Ramos (cell line): ENCODE results near the gene SLC43A3.

Experiments used
- in situ Hi-C: fragments of 300-500 bp; cut with MboI; formaldehyde crosslinking; loops from one replicate; pipeline ENCODE4 v1.14.3; 2022; ENCODE audit warnings: low sequenced_read_pairs; ENCODE audit not compliant: unreplicated experiment

The SLC43A3 gene

DNA sequence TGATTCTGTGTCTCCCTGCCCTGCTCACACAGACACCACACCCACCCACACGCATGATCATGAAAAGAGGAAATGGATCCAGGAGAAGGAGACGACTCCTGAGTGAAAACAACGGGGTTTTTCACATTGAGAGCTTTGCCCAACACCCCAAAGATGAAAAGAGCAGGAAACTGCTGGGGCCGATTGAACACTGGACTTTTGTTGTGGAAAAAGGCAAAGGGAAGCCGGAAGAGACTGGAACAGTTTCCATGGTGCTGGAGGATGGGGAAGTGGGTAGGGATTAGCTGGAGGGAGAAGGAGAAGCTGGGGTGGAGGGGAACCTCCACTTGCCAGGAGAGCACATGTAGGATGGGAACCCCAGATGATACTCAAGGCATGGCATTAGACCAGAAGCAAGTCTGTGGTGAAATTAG lies 5.2 kb upstream of the SLC43A3 start:
- in situ Hi-C loops: no loop called here

DNA sequence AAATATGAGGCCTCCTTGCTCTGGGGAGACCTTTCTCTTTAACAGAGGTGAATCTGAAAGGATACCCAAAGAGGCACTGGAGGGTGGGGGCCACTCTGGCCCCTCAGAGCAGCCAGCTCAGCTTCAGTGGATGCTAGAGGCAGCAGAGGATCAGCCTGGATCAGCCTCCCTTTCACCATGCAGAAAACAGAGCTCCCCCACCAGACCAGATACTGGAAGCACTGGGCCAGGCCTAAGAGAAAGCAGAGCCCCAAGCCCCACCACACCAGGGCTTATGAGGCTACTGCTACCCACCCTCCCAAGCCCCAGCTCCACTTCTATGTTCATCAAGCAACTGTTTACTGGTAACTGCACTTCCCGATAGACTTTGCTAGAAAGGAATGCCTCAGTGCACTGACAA lies 4.0 kb upstream of the SLC43A3 start:
- in situ Hi-C loops: no loop called here

DNA sequence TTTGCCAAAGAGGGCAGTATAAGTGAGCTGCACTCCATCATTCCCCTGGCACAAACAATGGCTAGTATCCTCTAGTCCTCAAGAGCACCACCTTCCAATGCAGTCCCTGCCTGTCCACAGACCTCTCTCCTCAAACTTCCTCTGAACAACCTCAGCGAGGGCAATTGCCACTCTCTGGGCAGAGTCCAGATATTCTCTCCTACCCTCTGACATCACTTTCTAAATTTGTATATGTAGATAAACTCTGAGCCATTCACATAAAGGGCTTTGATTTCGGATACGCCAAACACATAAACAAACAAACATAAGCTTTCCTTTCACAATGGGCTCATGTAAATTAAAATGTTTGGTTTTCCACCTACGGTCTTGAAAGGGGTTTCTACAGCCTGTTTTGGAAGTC lies 3.0 kb upstream of the SLC43A3 start:
- in situ Hi-C loops: no loop called here

DNA sequence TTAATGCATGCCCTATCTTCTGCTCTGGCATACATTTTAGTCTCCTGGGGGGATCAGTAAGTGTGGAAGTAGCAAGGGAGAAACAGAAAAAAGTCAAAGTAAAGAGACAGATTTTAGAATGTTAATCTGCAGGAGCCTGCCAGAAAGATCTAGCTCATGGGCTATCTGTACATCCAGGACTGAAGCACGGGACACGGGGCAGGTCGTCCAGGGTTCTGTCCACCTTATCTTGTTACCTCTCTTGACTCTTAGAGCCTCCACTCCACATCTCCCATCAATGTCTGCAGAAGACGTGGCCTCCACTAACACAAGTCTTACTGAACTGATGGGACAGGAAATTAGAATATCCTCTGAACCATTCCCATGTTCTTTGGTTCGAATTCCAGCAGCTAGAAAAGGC lies 1.7 kb upstream of the SLC43A3 start:
- in situ Hi-C loops: no loop called here

DNA sequence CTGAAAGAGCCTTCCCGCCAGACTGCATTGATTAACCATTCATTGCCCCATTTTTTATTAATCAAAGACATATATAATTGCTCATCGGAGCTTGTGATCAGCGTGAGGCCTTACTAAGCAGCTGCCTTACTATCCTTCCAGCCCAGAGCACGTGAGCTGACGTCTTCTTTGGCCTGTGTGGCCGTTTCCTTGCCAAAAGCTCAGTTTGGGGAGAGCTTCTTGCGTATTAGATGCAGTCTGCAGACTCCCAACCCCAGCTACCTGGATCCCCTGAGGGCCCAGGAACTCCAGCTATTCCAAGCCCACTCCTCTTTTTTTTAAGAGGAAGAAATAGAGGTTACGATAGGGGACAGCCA lies 784 bp upstream of the SLC43A3 start:
- in situ Hi-C loops: no loop called here

DNA sequence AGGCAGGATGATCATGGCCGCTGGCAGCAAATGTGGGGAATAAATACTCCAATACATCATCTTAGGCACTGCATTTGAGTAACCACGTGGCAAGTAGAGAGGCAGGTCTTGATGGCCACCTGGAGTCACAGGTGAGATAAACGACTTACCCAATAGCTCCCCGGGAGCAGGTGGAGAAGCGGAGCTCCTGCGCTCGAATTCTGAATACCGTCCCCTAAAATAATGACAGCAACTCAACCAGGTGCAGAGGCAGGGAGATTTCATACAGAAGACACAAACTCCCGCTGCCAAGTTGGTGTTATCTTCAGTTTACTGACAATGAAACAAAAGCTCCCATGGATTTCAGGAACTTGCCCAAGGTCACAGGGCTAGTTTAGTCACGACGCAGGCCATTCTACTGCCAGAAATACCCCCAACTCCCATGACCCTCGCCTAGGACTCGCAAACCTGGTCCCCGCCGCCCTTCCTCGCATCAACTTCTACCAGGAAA lies 437 bp downstream of the SLC43A3 start:
- in situ Hi-C loops: no loop called here

DNA sequence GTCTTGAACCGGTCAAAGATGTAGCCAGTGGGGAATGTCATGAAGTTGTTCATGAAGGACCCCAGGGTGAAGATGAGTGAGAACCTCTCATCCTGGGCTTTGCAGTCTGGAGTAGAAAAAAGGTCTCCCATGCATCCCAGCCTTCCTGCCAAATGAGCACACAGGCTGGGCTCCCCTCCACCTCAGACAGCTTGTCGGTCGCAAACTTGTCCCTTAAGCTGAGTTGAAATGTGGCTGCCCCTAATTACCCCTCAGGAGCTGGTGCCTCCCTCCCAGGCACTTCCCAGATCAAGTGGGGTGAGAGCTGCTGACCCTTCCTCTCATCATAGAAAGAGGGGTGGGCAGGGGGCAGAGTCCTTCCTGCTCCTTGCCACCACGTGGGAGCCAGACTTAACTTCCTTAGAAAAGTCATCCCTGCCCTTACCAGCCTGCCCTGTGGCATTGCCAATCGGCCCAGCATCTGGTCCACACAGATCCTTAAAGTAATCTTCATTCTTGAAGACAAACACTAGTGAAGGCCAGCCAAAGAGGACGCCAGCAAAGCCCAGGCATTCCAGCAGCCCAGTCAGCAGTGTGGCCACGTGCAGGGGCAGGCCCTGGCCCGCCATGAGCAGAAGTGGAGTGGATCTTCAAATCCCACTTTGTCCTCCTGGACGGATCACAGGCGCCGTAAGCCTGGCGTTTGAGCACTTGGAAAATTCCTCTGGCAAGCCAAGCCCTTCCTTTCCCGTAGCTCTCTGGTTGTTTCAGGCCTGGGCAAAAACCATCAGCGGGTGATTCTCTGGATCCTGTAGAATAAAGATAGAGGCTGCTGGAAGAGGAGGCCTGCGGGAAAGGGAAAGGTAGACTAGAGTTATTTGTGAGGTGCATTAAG lies 1.1 kb downstream of the SLC43A3 start:
- in situ Hi-C loops: no loop called here

DNA sequence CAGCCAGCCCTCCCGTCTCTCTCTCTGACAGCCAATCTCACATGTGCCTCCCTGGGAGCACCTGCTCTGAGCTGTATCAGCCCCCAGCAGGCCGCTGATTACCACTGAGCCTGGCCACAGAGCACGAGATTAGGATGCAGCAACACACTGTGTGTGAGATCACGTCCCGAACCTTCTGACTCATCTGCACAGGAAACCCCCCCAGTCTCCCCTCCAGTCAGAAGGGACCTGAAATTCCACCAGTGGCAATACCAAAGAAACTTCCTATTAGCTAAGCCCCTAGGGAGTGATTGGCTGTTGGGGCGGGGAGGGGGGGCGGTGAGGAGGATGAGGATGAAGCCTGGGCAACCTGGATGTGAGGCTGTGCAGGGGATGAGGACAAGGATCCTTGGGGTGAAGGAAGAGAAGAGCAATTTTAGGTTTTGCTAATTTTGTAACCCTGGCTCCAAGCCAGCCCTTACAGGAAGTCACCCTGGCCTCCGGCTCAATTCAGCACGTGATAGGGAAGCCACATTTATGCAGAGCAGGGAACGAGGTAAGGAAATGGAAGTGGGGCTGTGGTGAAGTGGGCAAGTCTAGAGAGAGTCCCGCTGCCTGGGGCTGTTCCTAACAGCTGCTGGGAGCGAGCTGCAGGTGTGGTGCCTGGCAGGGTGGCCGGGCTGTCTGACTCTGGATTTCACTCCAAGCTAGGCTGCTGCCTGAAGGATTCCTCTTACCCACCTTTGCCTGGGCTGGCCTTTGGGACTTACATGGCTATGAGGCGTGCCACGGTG lies 1.9 kb downstream of the SLC43A3 start:
- in situ Hi-C loops: no loop called here

DNA sequence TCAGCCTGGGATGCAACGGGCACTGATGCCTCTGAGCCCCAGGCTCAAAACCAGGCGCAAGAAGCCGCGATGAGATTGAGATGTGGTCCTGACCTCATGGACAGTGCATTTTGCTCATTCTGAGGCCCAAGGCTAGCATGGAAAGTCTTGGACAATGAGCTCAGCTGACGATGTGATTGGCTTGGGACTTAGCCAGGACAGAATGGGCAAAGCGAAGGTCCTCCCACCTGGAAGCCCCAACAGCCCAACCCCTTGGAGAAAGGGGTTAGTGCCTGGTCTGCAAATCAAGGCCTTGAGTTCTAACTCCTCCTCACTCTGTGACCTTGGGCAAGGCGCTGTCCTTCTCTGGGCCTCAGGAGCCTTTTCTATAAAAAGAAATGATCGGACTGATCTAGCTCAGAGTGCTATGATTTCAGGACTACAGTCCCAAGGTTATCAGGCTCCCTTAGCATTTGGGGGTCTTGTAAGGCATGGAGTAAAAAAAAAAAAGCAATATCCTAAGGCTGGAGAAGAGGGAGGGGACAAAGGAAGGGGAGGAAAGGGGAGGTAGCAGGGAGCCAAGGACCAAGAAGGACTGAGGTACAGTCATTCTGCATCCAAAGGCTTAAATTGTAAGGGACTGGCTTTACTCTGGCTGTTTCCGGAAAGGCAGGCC lies 2.7 kb downstream of the SLC43A3 start:
- in situ Hi-C loops: no loop called here

DNA sequence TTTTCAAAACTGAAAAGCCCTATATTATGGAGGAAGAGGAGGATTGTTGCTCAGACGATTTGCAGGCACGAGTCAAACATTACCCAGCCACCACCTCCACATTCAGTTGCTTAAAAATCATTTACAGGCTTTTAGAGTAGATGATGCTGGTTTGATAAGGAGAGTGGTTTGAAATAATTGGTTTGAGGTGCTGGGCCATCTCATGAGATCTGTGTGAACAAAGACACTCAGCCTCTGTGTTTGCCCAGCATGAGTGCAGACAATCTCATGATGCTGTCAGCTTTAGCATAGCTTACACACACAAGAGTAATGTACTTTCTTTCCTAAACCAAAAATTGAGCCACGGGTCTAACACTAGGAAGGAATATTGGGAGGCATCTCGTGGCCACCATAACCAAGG lies 4.3 kb downstream of the SLC43A3 start:
- in situ Hi-C loops: no loop called here

DNA sequence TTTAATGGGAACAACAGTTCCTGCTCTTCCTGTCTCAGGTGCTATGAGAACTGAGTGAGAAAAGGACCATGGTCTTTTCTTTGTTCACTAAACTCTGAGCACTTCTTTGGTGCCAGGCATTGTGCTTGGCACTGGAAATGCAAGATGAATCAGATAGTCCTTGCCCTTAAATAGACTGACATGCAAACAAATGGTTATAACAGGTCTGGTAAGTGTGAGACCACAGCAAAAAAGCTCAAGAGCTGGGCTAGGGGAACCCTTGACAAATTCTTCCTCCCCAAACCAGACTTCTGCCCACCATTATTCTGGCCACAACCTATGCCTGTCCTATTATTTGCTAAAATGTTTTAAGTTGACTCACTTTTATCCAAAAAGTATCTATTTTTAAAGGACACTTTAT lies 5.1 kb downstream of the SLC43A3 start:
- in situ Hi-C loops: no loop called here

DNA sequence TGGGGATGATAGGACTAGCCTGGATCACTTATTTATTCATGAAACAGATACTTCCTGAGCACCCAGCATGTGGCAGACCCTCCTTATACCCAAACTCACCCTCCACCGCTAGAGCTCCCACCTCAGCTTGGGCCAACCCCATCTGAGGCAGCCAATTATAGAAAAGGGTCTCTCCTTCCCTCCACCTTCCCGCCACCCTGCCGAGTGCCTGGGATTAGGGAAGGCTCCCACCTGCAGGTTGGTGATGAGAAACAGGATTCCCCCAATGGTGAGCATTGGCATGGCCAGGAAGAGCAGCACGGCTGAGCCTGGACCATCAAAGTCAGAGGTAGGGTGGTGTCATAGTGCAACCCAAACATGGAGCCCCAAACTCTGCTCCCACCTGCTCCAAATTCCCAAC lies 5.9 kb downstream of the SLC43A3 start:
- in situ Hi-C loops: no loop called here

DNA sequence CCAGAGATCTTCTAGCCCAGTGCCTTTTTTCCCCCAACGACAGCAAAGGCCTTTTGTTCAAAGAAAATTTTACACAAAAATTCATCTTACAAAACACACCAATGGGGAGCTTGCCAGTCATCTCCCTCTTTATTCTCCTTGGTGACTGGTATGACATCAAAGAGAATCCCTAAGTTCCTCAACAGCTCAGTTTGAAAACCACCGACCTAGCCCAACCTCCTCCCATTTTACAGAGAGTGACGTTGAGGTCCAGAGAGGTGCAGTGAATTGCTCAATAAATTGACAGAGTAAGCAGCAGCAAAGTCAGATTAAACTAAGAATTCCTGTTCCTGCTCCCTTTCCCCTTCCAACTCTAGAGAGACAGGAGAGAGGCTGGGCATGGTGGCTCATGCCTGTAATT lies 7.8 kb downstream of the SLC43A3 start:
- in situ Hi-C loops: no loop called here

DNA sequence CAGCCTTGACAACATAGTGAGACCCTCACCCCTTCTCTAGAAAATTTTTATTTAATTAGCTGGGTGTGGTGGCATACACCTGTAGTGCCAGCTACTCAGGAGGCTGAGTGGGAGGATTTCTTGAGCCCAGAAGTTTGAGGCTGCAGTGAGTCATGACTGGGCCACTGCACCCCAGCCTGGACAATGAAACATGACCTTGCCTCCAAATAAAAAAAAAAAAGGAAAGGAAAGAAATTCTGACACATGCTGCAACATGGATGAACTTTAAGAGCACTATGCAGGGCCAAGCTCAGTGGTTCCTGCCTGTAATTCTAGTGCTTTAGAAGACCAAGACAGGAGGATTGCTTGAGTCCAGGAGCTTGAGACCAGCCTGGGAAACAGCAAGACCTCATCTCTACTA lies 8.8 kb downstream of the SLC43A3 start:
- in situ Hi-C loops: no loop called here

DNA sequence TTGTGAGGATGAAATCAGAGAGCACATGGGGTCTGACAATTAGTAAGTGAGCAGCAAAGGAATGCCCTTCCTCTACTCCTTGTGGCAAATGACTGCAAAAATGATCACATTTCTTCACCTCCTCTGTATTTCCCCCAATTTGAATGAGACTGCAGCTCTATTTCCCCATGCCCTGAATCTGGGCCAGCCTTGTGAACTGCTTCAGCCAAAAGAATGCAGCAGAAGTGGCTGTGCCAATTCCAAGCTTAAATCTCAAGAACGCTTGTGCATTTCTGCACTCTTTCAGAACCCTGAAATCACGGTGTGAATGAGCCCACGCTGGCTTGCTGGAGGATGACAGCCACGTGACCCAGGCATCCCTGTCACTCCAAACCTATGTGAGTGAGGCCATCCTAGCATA lies 9.9 kb downstream of the SLC43A3 start:
- in situ Hi-C loops: no loop called here

DNA sequence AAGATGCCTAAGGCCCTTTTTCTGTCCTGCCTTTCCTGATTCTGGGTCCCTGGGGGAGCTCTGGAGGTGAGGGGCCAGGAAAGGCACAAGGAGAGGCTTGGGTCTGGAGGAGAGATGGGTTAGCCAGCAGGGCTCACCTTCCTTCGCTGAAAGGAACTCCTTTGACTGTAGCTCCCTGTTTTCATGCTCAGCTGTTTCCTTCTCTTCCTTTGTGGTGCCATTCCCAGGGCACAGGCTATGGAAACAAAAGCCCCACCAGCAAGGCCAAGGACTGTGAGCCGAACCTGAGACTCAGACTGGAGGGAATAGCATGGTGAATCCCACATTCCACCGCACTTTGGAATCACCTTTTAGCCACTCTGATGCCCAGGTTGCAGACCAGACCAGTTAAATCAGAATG lies 10.5 kb downstream of the SLC43A3 start:
- in situ Hi-C loops: no loop called here

DNA sequence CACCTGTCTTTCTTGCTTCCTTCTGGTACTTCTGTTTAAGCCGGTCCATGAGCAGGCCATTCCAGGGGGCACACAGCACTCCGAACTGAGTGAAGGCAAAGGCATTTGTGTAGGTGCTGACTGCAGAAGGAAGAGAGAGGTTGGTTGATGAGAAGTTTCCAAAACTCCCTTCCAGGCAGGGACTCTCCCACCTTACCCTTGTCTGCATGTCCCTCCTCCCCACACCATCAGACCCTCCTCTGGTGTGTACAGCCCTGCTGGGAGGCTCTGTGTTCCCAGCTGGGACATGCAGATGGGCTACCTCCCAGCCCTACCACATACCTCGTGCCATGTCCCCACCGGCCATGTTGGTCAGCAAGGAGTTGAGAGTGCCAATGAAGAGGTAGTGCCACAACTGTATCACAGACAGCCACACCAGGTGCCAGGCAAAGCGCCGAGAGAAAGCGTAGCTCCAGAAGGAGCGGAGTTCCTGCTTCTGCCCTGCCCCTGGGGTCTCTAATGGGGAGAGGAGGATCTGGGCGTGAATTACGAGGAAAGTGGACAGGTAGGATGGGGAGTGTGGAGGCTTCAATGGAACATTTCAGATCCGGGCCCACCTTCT lies 12.2 kb downstream of the SLC43A3 start:
- in situ Hi-C loops: no loop called here

DNA sequence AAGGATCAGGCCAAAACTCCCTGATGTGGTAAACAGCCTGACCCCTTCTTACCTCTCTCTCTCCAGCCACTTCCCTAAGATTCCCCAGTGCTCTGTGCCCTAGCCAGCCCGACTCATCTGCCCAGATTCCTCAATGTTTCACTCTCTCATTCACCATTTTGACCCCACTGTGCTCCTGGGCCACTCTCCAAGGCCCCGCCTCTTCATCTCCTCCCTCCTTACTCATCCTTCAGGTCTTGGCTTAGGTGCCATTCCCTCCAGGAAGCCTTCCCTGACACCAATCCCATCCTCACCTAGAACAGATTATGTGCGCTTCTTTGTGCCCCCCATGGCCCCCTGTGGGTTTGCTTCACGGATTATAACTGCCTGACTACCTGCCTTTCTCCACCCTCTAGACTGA lies 13.2 kb downstream of the SLC43A3 start:
- in situ Hi-C loops: no loop called here

DNA sequence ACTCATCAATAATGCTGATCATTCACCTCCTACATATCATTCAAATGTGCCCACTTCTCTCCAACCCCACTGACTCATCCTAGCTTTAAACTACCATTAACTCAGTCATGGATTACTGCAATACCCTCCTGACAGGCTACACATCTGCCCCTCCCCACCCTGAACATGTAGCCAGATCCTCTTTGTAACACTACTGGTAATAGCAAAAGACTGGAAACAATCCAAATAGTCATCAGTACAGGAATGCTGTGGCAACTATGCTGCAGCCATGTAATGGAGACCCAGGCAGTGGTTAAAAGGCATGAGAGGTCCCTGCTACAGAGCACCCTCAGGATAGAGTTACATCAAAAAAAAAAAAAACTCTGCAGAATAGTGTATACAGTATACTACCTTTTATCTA lies 16.6 kb downstream of the SLC43A3 start:
- in situ Hi-C loops: no loop called here

DNA sequence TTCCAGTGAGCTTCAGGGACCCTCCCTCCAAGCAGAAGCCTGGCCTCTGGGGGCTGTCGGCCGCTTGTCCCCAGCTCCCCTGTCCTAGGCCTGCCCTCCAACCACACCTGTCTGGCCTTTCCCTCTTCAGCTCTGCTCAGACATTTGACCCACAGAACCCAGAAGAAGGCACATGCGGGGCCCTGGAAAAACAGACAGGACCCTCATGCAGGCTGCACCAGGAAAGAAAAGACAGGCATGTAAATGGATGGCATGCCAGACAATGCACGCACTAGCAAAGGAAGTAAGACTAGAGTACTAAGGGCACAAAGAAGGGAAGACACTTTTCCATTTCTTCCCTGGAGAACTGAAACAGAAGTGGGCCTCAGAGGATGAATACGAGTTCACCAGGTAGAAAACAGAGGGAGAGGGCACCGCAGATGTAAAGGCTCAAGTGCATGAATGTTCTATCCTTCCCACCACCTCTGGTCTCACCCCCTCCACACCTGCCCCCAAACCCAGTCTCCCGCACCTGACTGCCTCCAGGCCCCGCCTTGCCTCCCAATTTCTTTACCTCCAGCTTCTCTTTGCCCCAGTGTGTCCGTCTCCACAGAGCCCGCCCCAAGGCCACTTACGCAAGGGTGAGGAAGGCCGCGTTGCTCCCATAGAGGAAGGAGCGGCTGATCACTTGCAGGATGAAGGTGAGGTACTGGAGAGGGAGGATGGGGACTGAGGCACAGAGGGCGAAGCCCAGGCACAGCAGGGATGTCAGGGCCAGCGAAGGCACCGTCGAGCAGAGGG lies 17.4 kb downstream of the SLC43A3 start:
- in situ Hi-C loops: no loop called here
